MCF 10A (cell line): ENCODE data around the gene RLN2. TPM values are rescaled to one million over a fixed set of nuclear protein-coding genes. Genes with fewer than 3 reads are reported as not detected.
A peak's percentile ranks its signal among the peaks of the same experiment; 100 is the strongest.
"Not testable (repeated sequence)": the region's sequence is repeated elsewhere in the genome, so short reads cannot be mapped to it uniquely, and the experiment has no call there.

Experiments used
- BruUV-seq: library from RNA; stranded (reverse); fragments of 400-500 nt; replicated peaks from 2 replicates; lab custom pipeline; 2021; lab: Mats Ljungman, UMichigan
- CTCF ChIA-PET: fragments of 300-600 bp; sonication (Branson Sonifier 250); formaldehyde crosslinking; extraction: SDS; loops from one replicate; lab custom pipeline; 2021; ENCODE audit warnings: antibody characterized with exemption, inconsistent platforms; lab: Yijun Ruan, JAX
- POLR2A ChIA-PET: fragments of 300-600, 350-650 bp; sonication (Branson Sonifier 250); formaldehyde crosslinking; extraction: SDS; loops from one replicate; lab custom pipeline; 2020; ENCODE audit warnings: antibody characterized with exemption, inconsistent platforms; lab: Yijun Ruan, JAX
- DNase-seq: peaks from one replicate; pipeline ENCODE4 v3.0.0-alpha.2; 2018; ENCODE audit not compliant: unreplicated experiment
- H3K27ac Mint-ChIP-seq: one replicate; pipeline ENCODE4 v1.8.0; 2022; ENCODE audit warnings: mild to moderate bottlenecking, low read depth, mixed read lengths; ENCODE audit not compliant: unreplicated experiment
- H3K27me3 Mint-ChIP-seq: one replicate; pipeline ENCODE4 v1.8.0; 2022; ENCODE audit warnings: mixed read lengths; ENCODE audit not compliant: insufficient read depth, unreplicated experiment
- H3K36me3 Mint-ChIP-seq: one replicate; pipeline ENCODE4 v1.8.0; 2022; ENCODE audit warnings: mild to moderate bottlenecking, moderate library complexity, mixed read lengths; ENCODE audit not compliant: insufficient read depth, unreplicated experiment
- H3K4me1 Mint-ChIP-seq: one replicate; pipeline ENCODE4 v1.8.0; 2022; ENCODE audit warnings: mixed read lengths; ENCODE audit not compliant: insufficient read depth, unreplicated experiment
- H3K4me3 Mint-ChIP-seq: one replicate; pipeline ENCODE4 v1.8.0; 2022; ENCODE audit warnings: mild to moderate bottlenecking, moderate library complexity, mixed read lengths; ENCODE audit not compliant: unreplicated experiment
- H3K9me3 Mint-ChIP-seq: one replicate; pipeline ENCODE4 v1.8.0; 2022; ENCODE audit warnings: mixed read lengths; ENCODE audit not compliant: unreplicated experiment
- CTCF ChIP-seq: fragments of 200-600 bp; IDR thresholded peaks from one replicate; pipeline ENCODE4 v1.8.0; 2022; ENCODE audit warnings: antibody characterized with exemption, mild to moderate bottlenecking; ENCODE audit not compliant: unreplicated experiment
- intact Hi-C: fragments of 100-400 bp; cut with micrococcal nuclease; formaldehyde crosslinking; loops from 2 replicates; pipeline ENCODE4 v1.14.1; 2022
- total RNA-seq: library from RNA; stranded (reverse); gene quantifications from 2 replicates; pipeline ENCODE4 v1.2.3, GENCODE V29; 2022

The RLN2 gene
- total RNA-seq, 1 experiment from 2014 or later: not detected

GRCh38 chr9:5321058-5321457, 16.5 kb upstream of the RLN2 start:
- Mint-ChIP-seq H3K4me1 (no peaks in the 10 kb centered on the region), H3K9me3 (no peaks in the 10 kb centered on the region), H3K27ac (no peak overlapping the region), H3K36me3 (no peaks in the 10 kb centered on the region), H3K4me3 (no peak overlapping the region), H3K27me3 (peaks cover 23% of the 10 kb centered on the region)
- intact Hi-C loops: no loop called here
- POLR2A ChIA-PET: interaction anchor here (1.0 kb wide), 1 partner anchor 20 kb away, joined by 3 read pairs; no protein-coding TSS in a partner anchor
- BruUV-seq: no TSS peak
- CTCF ChIA-PET: interaction anchor here (0.5 to 0.9 kb wide), 2 partner anchors 10 to 132 kb away, joined by 3 to 4 read pairs; no protein-coding TSS in a partner anchor
- peak; percentile 8 for DNase-seq
- peak; percentile 9 for TF ChIP-seq CTCF

- CTCF ChIA-PET: interaction anchor here (0.7 kb wide), 1 partner anchor 127 kb away, joined by 3 read pairs; no protein-coding TSS in a partner anchor
- H3K4me1 Mint-ChIP-seq, DNase-seq, H3K36me3 Mint-ChIP-seq, H3K9me3 Mint-ChIP-seq, H3K27ac Mint-ChIP-seq, intact Hi-C loops, POLR2A ChIA-PET, H3K4me3 Mint-ChIP-seq, BruUV-seq: not testable (repeated sequence)
- peaks cover 28% of the 10 kb centered on the region for H3K27me3 Mint-ChIP-seq
Measured at GRCh38 chr9:5316406-5316805, 11.9 kb upstream of the RLN2 start.

GRCh38 chr9:5315187-5315923, 10.8 kb upstream of the RLN2 start:
- Mint-ChIP-seq H3K4me3 (no peak overlapping the region), H3K27me3 (peaks cover 36% of the 10 kb centered on the region), H3K9me3 (peaks cover 9% of the 10 kb centered on the region), H3K27ac (no peak overlapping the region), H3K36me3 (no peaks in the 10 kb centered on the region), H3K4me1 (no peaks in the 10 kb centered on the region)
- intact Hi-C loops: no loop called here
- no peak for DNase-seq
- no TSS peak for BruUV-seq
- ChIA-PET CTCF (interaction anchor here (0.6 to 0.8 kb wide), 2 partner anchors 110 to 895 kb away, joined by 3 to 4 read pairs; no protein-coding TSS in a partner anchor), POLR2A (interaction anchor here (0.5 kb wide), 1 partner anchor 90 kb away, joined by 3 read pairs; no protein-coding TSS in a partner anchor)
- TF ChIP-seq CTCF: no peak

GRCh38 chr9:5310851-5311250, 6.3 kb upstream of the RLN2 start:
- ChIA-PET POLR2A (no interaction called here), CTCF (interaction anchor here (0.7 kb wide), 2 partner anchors 10 to 20 kb away, joined by 3 read pairs; no protein-coding TSS in a partner anchor)
- no peak for DNase-seq
- no TSS peak for BruUV-seq
- Mint-ChIP-seq H3K4me1 (no peaks in the 10 kb centered on the region), H3K36me3 (no peaks in the 10 kb centered on the region), H3K4me3 (no peak overlapping the region), H3K9me3 (peaks cover 9% of the 10 kb centered on the region), H3K27ac (no peak overlapping the region), H3K27me3 (peaks cover 36% of the 10 kb centered on the region)
- TF ChIP-seq CTCF: no peak
- intact Hi-C loops: no loop called here
